ENCODE results near the gene WIPF1. TPM values are rescaled to one million over a fixed set of nuclear protein-coding genes. Genes with fewer than 3 reads are reported as not detected.

The WIPF1 gene
- total and polyA plus RNA-seq, 2 of the 13 experiments (the other 11 are each of a cell fraction or from before 2014, with no cell fraction given), result 0.01 TPM; not detected in 1

DNA sequence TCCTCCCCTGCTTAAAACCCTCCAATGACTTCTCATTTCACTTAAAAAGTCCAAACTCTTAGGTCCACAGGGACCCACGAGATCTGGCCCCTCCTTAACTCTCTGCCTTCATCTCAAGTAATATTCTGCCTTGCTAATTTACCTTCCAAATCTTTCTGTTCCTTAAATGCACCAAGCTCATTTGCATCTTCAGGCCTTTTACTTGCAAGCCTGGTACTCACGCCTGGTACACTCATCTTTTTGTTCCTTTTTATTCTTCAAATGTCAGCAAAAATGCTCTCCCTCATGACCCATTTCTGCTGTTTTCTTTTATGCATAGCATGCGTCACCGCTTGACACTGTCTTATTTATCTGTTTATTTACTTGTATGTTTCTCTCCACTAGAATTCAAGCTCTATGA is 2.7 kb upstream of the WIPF1 start:
- 44% methylated on average over 4 of the region's 4 CpGs for WGBS (ENCODE audit: low lambda C conversion rate)
- no peak for ATAC-seq
- H3K4me3 ChIP-seq (replicated peaks in 1 of 3; ENCODE audit: insufficient read depth in 1 of 3, low read depth in 2 of 3, low read length in 3 of 3), result no peak overlapping the region
- no peaks in the 10 kb centered on the region for H3K27me3 ChIP-seq (ENCODE audit: control insufficient read depth in 1 of 2, insufficient read depth in 2 of 2, low read length in 2 of 2)
- no peaks in the 10 kb centered on the region for H3K79me2 ChIP-seq (ENCODE audit: insufficient read depth, low read length)
- no peaks in the 10 kb centered on the region for H3K4me1 ChIP-seq (ENCODE audit: insufficient read depth, low read length)
- H3K27ac ChIP-seq (ENCODE audit: extremely low read length, insufficient read depth, low read length), result no peak overlapping the region
- H3K9me3 ChIP-seq (ENCODE audit: low read length), result no peaks in the 10 kb centered on the region
- H3K9ac ChIP-seq (ENCODE audit: insufficient read depth, low read depth, low read length), result no peak overlapping the region
- no peak overlapping the region for H2AFZ ChIP-seq (ENCODE audit: low read length)
- no peak overlapping the region for H3K4me2 ChIP-seq (ENCODE audit: low read depth, low read length)
- ChIA-PET POLR2A (no interaction called here), CTCF (ENCODE audit: low intra/inter-chr PET ratio, low total read pairs) (no interaction called here)
- intact Hi-C loops (cut with micrococcal nuclease; ENCODE audit: unreplicated experiment), result no loop called here
- BruUV-seq (replicated peaks), result no TSS peak
- H3K36me3 ChIP-seq (replicated peaks in 1 of 2; ENCODE audit: control insufficient read depth in 1 of 2, insufficient read depth in 2 of 2, low read length in 2 of 2), result no peaks in the 10 kb centered on the region
- H4K20me1 ChIP-seq (ENCODE audit: insufficient read depth, low read length), result no peaks in the 10 kb centered on the region
- no peak for TF ChIP-seq ZNF816 (CRISPR knock-in tag; IDR thresholded peaks at IDR 0.05; ENCODE audit: borderline replicate concordance)
- TF ChIP-seq ZNF468 (CRISPR knock-in tag; IDR thresholded peaks at IDR 0.05), result no peak
- peak; percentile 33; the same call in 1 of the 2 replicates for TF ChIP-seq MAFF (IDR thresholded peaks at IDR 0.05; ENCODE audit: low read depth, low read length)
- peak in 1 of 2 experiments; percentile 29; a peak in 2 of 4 replicates for TF ChIP-seq MAFK (conservative IDR thresholded peaks at IDR 0.05 in 1 of 2, IDR thresholded peaks at IDR 0.05 in 1 of 2; ENCODE audit: low read length in 2 of 2)
- no peak for DNase-seq (ENCODE audit: low spot score)
- in situ Hi-C loops (cut with HindIII; ENCODE audit: extremely low pct_ligation_motif_present, low pct_unique_long_range_greater_than_20kb), result no loop called here
- FAIRE-seq, result no peak

GRCh38 chr2:174599310-174599921 is 1.8 kb upstream of the WIPF1 start:
- CTCF ChIA-PET (ENCODE audit: low intra/inter-chr PET ratio, low total read pairs), result no interaction called here

More at GRCh38 chr2:174599310-174599921, 1.8 kb upstream of the WIPF1 start:
- H2AFZ ChIP-seq (ENCODE audit: low read length), result no peak overlapping the region
- POLR2A ChIA-PET, result no interaction called here
- BruUV-seq (replicated peaks), result no TSS peak
- H3K79me2 ChIP-seq (ENCODE audit: insufficient read depth, low read length), result no peaks in the 10 kb centered on the region
- H3K4me3 ChIP-seq (replicated peaks in 1 of 3; ENCODE audit: insufficient read depth in 1 of 3, low read depth in 2 of 3, low read length in 3 of 3), result no peak overlapping the region
- H3K4me1 ChIP-seq (ENCODE audit: insufficient read depth, low read length), result no peaks in the 10 kb centered on the region
- ATAC-seq, result no peak
- in situ Hi-C loops (cut with HindIII; ENCODE audit: extremely low pct_ligation_motif_present, low pct_unique_long_range_greater_than_20kb), result no loop called here
- no peak for FAIRE-seq
- WGBS (ENCODE audit: low lambda C conversion rate), result 32% methylated on average over 6 of the region's 6 CpGs
- no peak for TF ChIP-seq FOXA1 (IDR thresholded peaks at IDR 0.05)
- no peak for TF ChIP-seq FOXA1 (CRISPR knock-in tag; IDR thresholded peaks at IDR 0.05)
- no peak for TF ChIP-seq IRF2 (CRISPR knock-in tag; IDR thresholded peaks at IDR 0.05)
- no peak for TF ChIP-seq ZNF264 (CRISPR knock-in tag; IDR thresholded peaks at IDR 0.05)
- no peak for TF ChIP-seq MTA3 (CRISPR knock-in tag; IDR thresholded peaks at IDR 0.05)
- no peak for TF ChIP-seq ZNF232 (CRISPR knock-in tag; IDR thresholded peaks at IDR 0.05; ENCODE audit: borderline replicate concordance)
- H3K9ac ChIP-seq (ENCODE audit: insufficient read depth, low read depth, low read length), result no peak overlapping the region
- DNase-seq (ENCODE audit: low spot score), result no peak
- H3K4me2 ChIP-seq (ENCODE audit: low read depth, low read length), result no peak overlapping the region
- H3K36me3 ChIP-seq (replicated peaks in 1 of 2; ENCODE audit: control insufficient read depth in 1 of 2, insufficient read depth in 2 of 2, low read length in 2 of 2), result no peaks in the 10 kb centered on the region
- no peaks in the 10 kb centered on the region for H3K27me3 ChIP-seq (ENCODE audit: control insufficient read depth in 1 of 2, insufficient read depth in 2 of 2, low read length in 2 of 2)
- no peaks in the 10 kb centered on the region for H4K20me1 ChIP-seq (ENCODE audit: insufficient read depth, low read length)
- no peaks in the 10 kb centered on the region for H3K9me3 ChIP-seq (ENCODE audit: low read length)
- intact Hi-C loops (cut with micrococcal nuclease; ENCODE audit: unreplicated experiment), result no loop called here
- H3K27ac ChIP-seq (ENCODE audit: extremely low read length, insufficient read depth, low read length), result no peak overlapping the region
